MM.1S (cell line): Measurements from ENCODE around the gene SYNJ1.
"Not testable (repeated sequence)": the region's sequence is repeated elsewhere in the genome, so short reads cannot be mapped to it uniquely, and the experiment has no call there.

Experiments used
- CTCF ChIP-seq: fragments of 300-600 bp; sonication (generic); IDR thresholded peaks from 2 replicates; pipeline ENCODE4 v1.5.1; 2016; ENCODE audit warnings: antibody characterized with exemption, low read length, mixed read lengths
- EZH2 ChIP-seq: fragments of 300-600 bp; sonication (generic); optimal IDR thresholded peaks from 2 replicates; pipeline ENCODE3; 2017; ENCODE audit warnings: low read depth, mild to moderate bottlenecking, antibody characterized with exemption, low read length, mixed read lengths
- EZH2phosphoT487 ChIP-seq: fragments of 300-600 bp; sonication (generic); IDR thresholded peaks from 2 replicates; pipeline ENCODE4 v1.6.1; 2018; ENCODE audit warnings: antibody characterized with exemption, low read length

GRCh38 chr21:32610940-32611339, 116.9 kb downstream of the SYNJ1 start:
- not testable (repeated sequence) for TF ChIP-seq CTCF, EZH2, EZH2phosphoT487
